BE2C (cell line): ENCODE data around the gene SAXO1. TPM values are rescaled to one million over a fixed set of nuclear protein-coding genes. Genes with fewer than 3 reads are reported as not detected.

Experiments
- DNase-seq: peaks from one replicate; pipeline ENCODE4 v3.0.0-alpha.2; 2020
- H3K27me3 ChIP-seq: fragments of 250-450 bp; sonication (Bioruptor Pico); 2 replicates; pipeline ENCODE4 v1.5.1; 2020; ENCODE audit warnings: mild to moderate bottlenecking
- H3K36me3 ChIP-seq: fragments of 250-450 bp; sonication (Bioruptor Pico); 2 replicates; pipeline ENCODE4 v1.5.1; 2020; ENCODE audit warnings: mild to moderate bottlenecking
- H3K4me1 ChIP-seq: fragments of 250-450 bp; sonication (Bioruptor Pico); 2 replicates; pipeline ENCODE4 v1.5.1; 2020
- H3K4me3 ChIP-seq: 2 replicates; pipeline ENCODE4 v1.5.1; 2011; ENCODE audit warnings: low read depth, low read length
- H3K9me3 ChIP-seq: fragments of 250-450 bp; sonication (Bioruptor Pico); 2 replicates; pipeline ENCODE4 v1.5.1; 2020
- CTCF ChIP-seq: IDR thresholded peaks from 2 replicates; pipeline ENCODE4 v1.5.1; 2012; ENCODE audit warnings: mild to moderate bottlenecking, low read depth, low read length
- polyA plus RNA-seq: library from polyadenylated mRNA; unstranded; fragments of >200 nt; gene quantifications from one replicate; pipeline ENCODE4 v1.2.1, GENCODE V29; 2012; ENCODE audit warnings: low read depth, missing spikeins; ENCODE audit not compliant: insufficient read length, insufficient read depth

The SAXO1 gene
- not detected for polyA plus RNA-seq

GRCh38 chr9:19033015-19033414 is at the start of gene SAXO1:
TSS of gene SAXO1 (minus strand) at chr9:19033209. CDS start at chr9:19032908, 301 bp downstream.
- no peak for TF ChIP-seq CTCF
- no peak for DNase-seq
- Histone ChIP-seq H3K27me3 (no peaks in the 10 kb centered on the region; the same call in 1 of the 2 replicates), H3K36me3 (no peaks in the 10 kb centered on the region), H3K4me1 (no peaks in the 10 kb centered on the region), H3K9me3 (no peaks in the 10 kb centered on the region), H3K4me3 (no peak within 1 kb of the TSS)

GRCh38 chr9:19074836-19075235 is 41.8 kb upstream of the SAXO1 start:
- H3K4me1 ChIP-seq = no peaks in the 10 kb centered on the region
- no peak for DNase-seq
- H3K4me3 ChIP-seq = no peak overlapping the region
- no peaks in the 10 kb centered on the region for H3K27me3 ChIP-seq
- peaks cover 67% of the 10 kb centered on the region for H3K36me3 ChIP-seq
- no peaks in the 10 kb centered on the region for H3K9me3 ChIP-seq
- no peak for TF ChIP-seq CTCF

- no peak for DNase-seq
- Histone ChIP-seq H3K36me3 (peaks cover 67% of the 10 kb centered on the region), H3K4me1 (no peaks in the 10 kb centered on the region), H3K4me3 (no peak overlapping the region), H3K27me3 (no peaks in the 10 kb centered on the region), H3K9me3 (no peaks in the 10 kb centered on the region)
- TF ChIP-seq CTCF = no peak
These were observed 41.2 kb upstream of the SAXO1 start for GRCh38 chr9:19074229-19074628.

- DNase-seq = no peak
- no peaks in the 10 kb centered on the region for H3K27me3 ChIP-seq
- no peak for TF ChIP-seq CTCF
- H3K4me3 ChIP-seq = no peak overlapping the region
- peaks cover 10% of the 10 kb centered on the region for H3K4me1 ChIP-seq
- H3K9me3 ChIP-seq = no peaks in the 10 kb centered on the region
- peaks cover 50% of the 10 kb centered on the region for H3K36me3 ChIP-seq
These were observed 24.0 kb upstream of the SAXO1 start for GRCh38 chr9:19057033-19057432.

- Histone ChIP-seq H3K27me3 (no peaks in the 10 kb centered on the region), H3K36me3 (no peaks in the 10 kb centered on the region; the same call in 1 of the 2 replicates), H3K4me1 (no peaks in the 10 kb centered on the region), H3K9me3 (no peaks in the 10 kb centered on the region), H3K4me3 (peak overlapping the region; percentile 96)
- no peak for DNase-seq
- TF ChIP-seq CTCF = no peak
These were observed 17.9 kb upstream of the SAXO1 start for GRCh38 chr9:19050637-19051591.
